PC-9 (cell line): ENCODE data around the gene ADI1. TPM values are rescaled to one million over a fixed set of nuclear protein-coding genes. Genes with fewer than 3 reads are reported as not detected.

ENCODE experiments used
- Bru-seq: library from RNA; stranded (reverse); fragments of 400-500 nt; gene quantifications from one replicate; lab custom pipeline; 2021; lab: Mats Ljungman, UMichigan
- BruChase-seq, 2 experiments: library from RNA; stranded (reverse); fragments of 400-500 nt; gene quantifications; one replicate each; lab custom pipeline; 2021; lab: Mats Ljungman, UMichigan
- BruUV-seq: library from RNA; stranded (reverse); fragments of 400-500 nt; replicated peaks from 2 replicates; lab custom pipeline; 2021; lab: Mats Ljungman, UMichigan
- CTCF ChIA-PET: fragments of 300-600 bp; sonication (Branson Sonifier 250); formaldehyde crosslinking; loops from one replicate; lab custom pipeline; 2022; ENCODE audit warnings: antibody characterized with exemption; lab: Charles Lee
- POLR2A ChIA-PET: fragments of 300-600 bp; sonication (Branson Sonifier 250); formaldehyde crosslinking; loops from one replicate; lab custom pipeline; 2022; ENCODE audit warnings: antibody characterized with exemption; ENCODE audit not compliant: unreplicated experiment; lab: Charles Lee
- DNase-seq, 2 experiments: peaks; one replicate each; pipeline versions ENCODE4 v3.0.0 to v3.0.0-alpha.2; 2015 to 2022; ENCODE audit warnings: mixed read lengths in 1 of 2
- H2AFZ ChIP-seq: fragments of 200-600 bp; sonication (generic); 2 replicates; pipeline ENCODE4 v1.8.1; 2017; ENCODE audit warnings: antibody characterized with exemption
- H3F3A ChIP-seq: fragments of 200-600 bp; sonication (generic); 2 replicates; pipeline ENCODE4 v1.8.1; 2017; ENCODE audit warnings: antibody characterized with exemption, mild to moderate bottlenecking, low read depth; ENCODE audit not compliant: insufficient read depth
- H3K27ac ChIP-seq: fragments of 200-600 bp; sonication (generic); 2 replicates; pipeline ENCODE4 v1.6.1; 2016; ENCODE audit warnings: mixed run types
- H3K27me3 ChIP-seq: fragments of 200-600 bp; sonication (generic); 2 replicates; pipeline ENCODE4 v1.6.1; 2016; ENCODE audit warnings: low read depth, mixed run types; ENCODE audit not compliant: insufficient read depth
- H3K36me3 ChIP-seq: fragments of 200-600 bp; sonication (generic); 2 replicates; pipeline ENCODE4 v1.6.1; 2016; ENCODE audit warnings: low read depth, mixed run types
- H3K4me1 ChIP-seq: fragments of 200-600 bp; sonication (generic); replicated peaks from 2 replicates; pipeline ENCODE4 v1.6.1; 2016; ENCODE audit warnings: mixed run types; ENCODE audit not compliant: insufficient read depth
- H3K4me2 ChIP-seq: fragments of 200-600 bp; sonication (generic); 2 replicates; pipeline ENCODE4 v1.6.1; 2017; ENCODE audit warnings: mixed run types
- H3K4me3 ChIP-seq: fragments of 200-600 bp; sonication (generic); 2 replicates; pipeline ENCODE4 v1.6.1; 2016; ENCODE audit warnings: mixed run types
- H3K79me2 ChIP-seq: fragments of 200-600 bp; sonication (generic); 2 replicates; pipeline ENCODE4 v1.6.1; 2017; ENCODE audit warnings: low read depth, mixed run types
- H3K9me2 ChIP-seq: fragments of 200-600 bp; sonication (generic); 2 replicates; pipeline ENCODE4 v1.8.1; 2017; ENCODE audit warnings: mild to moderate bottlenecking; ENCODE audit not compliant: insufficient read depth
- H3K9me3 ChIP-seq: fragments of 200-600 bp; sonication (generic); 2 replicates; pipeline ENCODE4 v1.8.1; 2016; ENCODE audit warnings: low read depth; ENCODE audit not compliant: insufficient read depth
- H4K20me1 ChIP-seq: fragments of 200-600 bp; sonication (generic); 2 replicates; pipeline ENCODE4 v1.8.1; 2017; ENCODE audit not compliant: insufficient read depth
- EZH2 ChIP-seq: fragments of 200-600 bp; sonication (generic); IDR thresholded peaks from 2 replicates; pipeline ENCODE4 v1.8.0; 2017; ENCODE audit warnings: antibody characterized with exemption, low read depth
- intact Hi-C: fragments of 100-400 bp; cut with micrococcal nuclease; formaldehyde crosslinking; loops from one replicate; pipeline ENCODE4 v1.10.0; 2022; ENCODE audit not compliant: unreplicated experiment
- long read RNA-seq: library from polyadenylated mRNA; stranded (forward); transcript quantifications from one replicate; pipeline ENCODE4 v2.0.0, GENCODE V29; 2022
- total RNA-seq: library from RNA; stranded (reverse); gene quantifications from 2 replicates; pipeline ENCODE4 v1.2.3, GENCODE V29; 2021
- TF ChIP-seq, protein P1 (sequence below): fragments of 200-600 bp; sonication (generic); conservative IDR thresholded peaks from 2 replicates; pipeline ENCODE4 v1.6.1; 2017; ENCODE audit warnings: mixed run types, antibody characterized with exemption, mild to moderate bottlenecking, moderate library complexity

Gene ADI1
- total RNA-seq (54.5 and 72.2 TPM in 2 replicates), Bru-seq, nascent RNA (percentile 80 among the genes with signal in this experiment), BruChase-seq, experiment 1, labeled RNA remaining after a 2-hour chase (percentile 78 among the genes with signal in this experiment), BruChase-seq, experiment 2, labeled RNA remaining after a 6-hour chase (percentile 92 among the genes with signal in this experiment)
- long read RNA-seq, transcript ADI1-201 (4 exons, 2,391 nt), result major isoform, 151 of 165 reads
- long read RNA-seq, partial matches to known transcripts, result 3 of 165 reads
- long read RNA-seq, other reads (novel, unspliced or antisense), result 11 of 165 reads

DNA sequence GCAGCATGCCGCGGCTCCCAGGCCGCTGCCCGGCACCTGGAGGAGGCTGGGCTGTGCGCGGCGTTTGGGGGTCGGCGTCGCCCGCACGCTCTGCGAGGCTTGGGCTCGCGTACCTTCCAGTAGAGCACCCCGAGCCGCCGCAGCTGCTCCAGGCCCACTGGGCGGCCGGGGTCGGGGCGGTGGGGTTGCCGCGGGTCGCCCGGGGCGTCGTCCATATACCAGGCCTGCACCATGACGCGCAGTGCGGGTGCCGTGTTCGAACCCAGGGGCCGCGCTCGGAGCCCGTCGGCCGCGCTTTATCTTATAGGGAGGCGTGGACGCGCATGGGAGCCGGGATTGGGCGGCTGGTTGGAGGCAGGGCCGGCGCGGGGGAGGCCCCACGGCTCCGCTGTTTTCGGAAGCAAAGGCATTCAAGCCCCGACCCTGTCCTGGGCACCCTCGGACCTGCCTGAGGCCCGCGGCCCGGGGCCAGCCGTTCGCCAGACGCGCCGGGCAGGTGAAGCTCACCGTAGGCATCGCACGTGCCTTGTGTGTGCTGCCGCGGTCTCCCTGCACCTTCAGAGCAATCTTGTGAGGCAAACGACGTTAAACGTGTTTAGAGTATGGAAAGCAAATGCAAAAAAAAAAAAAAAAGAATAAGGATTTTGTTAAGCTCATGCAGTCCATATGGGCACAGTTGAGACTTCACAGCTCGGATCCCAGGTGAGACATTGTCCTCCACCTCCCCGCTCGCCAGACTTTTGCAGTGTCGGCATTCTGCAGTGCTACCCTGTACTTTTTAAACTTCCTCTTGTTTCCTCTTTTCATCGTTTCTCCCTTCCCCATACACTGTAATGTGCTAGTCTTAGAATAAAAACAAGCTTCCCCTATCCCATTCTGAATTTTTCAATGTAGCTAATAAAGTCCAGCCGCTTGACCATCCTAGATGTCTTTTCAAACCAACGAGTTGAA, at the start of gene ADI1:
Gene ADI1 (minus strand): TSS at position 277 of the 951 bp plus-strand sequence. CDS start 44 bp downstream, at position 233.
- TSS peak; percentile 69 for BruUV-seq
- peak within 1 kb of the TSS; percentile 83 for H3K4me2 ChIP-seq
- peaks cover 7% of the 10 kb centered on the region; the same call in 1 of the 2 replicates for H3F3A ChIP-seq
- no peaks in the 10 kb centered on the region for H3K27me3 ChIP-seq
- peak within 1 kb of the TSS; percentile 85 for H3K27ac ChIP-seq
- H3K4me3 ChIP-seq, result peak within 1 kb of the TSS; percentile 95
- peak; percentile 68 to 80 for DNase-seq
- TF ChIP-seq EZH2, result no peak
- TF ChIP-seq, protein P1, sequence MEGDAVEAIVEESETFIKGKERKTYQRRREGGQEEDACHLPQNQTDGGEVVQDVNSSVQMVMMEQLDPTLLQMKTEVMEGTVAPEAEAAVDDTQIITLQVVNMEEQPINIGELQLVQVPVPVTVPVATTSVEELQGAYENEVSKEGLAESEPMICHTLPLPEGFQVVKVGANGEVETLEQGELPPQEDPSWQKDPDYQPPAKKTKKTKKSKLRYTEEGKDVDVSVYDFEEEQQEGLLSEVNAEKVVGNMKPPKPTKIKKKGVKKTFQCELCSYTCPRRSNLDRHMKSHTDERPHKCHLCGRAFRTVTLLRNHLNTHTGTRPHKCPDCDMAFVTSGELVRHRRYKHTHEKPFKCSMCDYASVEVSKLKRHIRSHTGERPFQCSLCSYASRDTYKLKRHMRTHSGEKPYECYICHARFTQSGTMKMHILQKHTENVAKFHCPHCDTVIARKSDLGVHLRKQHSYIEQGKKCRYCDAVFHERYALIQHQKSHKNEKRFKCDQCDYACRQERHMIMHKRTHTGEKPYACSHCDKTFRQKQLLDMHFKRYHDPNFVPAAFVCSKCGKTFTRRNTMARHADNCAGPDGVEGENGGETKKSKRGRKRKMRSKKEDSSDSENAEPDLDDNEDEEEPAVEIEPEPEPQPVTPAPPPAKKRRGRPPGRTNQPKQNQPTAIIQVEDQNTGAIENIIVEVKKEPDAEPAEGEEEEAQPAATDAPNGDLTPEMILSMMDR, result no peak
- H3K79me2 ChIP-seq, result peaks cover 38% of the 10 kb centered on the region
- ChIA-PET POLR2A (interaction anchor here (0.6 kb wide), 1 partner anchor 39 kb away, joined by 9 read pairs; no protein-coding TSS in a partner anchor), CTCF (interaction anchor here (0.6 to 0.7 kb wide), 2 partner anchors 67 to 1446 kb away, joined by 3 to 9 read pairs; no protein-coding TSS in a partner anchor)
- H3K9me2 ChIP-seq, result no peaks in the 10 kb centered on the region
- peaks cover 27% of the 10 kb centered on the region for H3K4me1 ChIP-seq
- H3K36me3 ChIP-seq, result peaks cover 4% of the 10 kb centered on the region; the same call in 1 of the 2 replicates
- no peaks in the 10 kb centered on the region for H4K20me1 ChIP-seq
- peak within 1 kb of the TSS; percentile 95 for H2AFZ ChIP-seq
- intact Hi-C loops, result loop anchor here (1.0 to 5.0 kb wide), 3 partner anchors 17 to 137 kb away; partner anchors contain the start of gene RNASEH1
- H3K9me3 ChIP-seq, result no peaks in the 10 kb centered on the region

DNA sequence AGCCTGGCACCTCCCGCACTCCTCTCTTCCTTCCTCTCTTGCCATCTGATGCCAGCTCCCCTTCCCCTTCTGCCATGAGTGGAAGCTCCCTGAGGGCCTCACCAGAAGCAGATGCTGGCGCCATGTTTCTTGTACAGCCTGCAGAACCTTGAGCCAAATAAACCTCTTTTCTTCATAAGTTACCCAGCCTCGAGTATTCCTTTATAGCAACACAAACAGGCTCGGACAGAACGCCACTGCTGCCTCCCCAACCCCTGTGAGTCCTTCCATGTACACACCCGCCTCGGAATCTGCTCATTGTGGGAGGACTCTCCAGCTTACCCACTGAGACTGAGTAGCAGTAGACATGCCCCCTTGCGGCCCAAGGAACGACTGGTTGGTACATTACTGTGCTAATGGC, 47.5 kb upstream of the ADI1 start:
- H3K27ac ChIP-seq, result no peak overlapping the region
- no TSS peak for BruUV-seq
- ChIA-PET POLR2A (no interaction called here), CTCF (no interaction called here)
- intact Hi-C loops, result no loop called here
- H3K4me3 ChIP-seq, result no peak overlapping the region
- H3K9me2 ChIP-seq, result no peaks in the 10 kb centered on the region
- no peaks in the 10 kb centered on the region for H3K9me3 ChIP-seq
- no peak overlapping the region for H2AFZ ChIP-seq
- no peaks in the 10 kb centered on the region for H3K36me3 ChIP-seq
- no peak for DNase-seq
- 0 out of 2 replicates have a peak, but pooled peaks cover 5% of the 10 kb centered on the region for H3F3A ChIP-seq
- no peaks in the 10 kb centered on the region for H4K20me1 ChIP-seq
- TF ChIP-seq, protein P1, result no peak
- no peaks in the 10 kb centered on the region for H3K27me3 ChIP-seq
- no peak overlapping the region for H3K4me2 ChIP-seq
- no peaks in the 10 kb centered on the region for H3K4me1 ChIP-seq
- no peaks in the 10 kb centered on the region for H3K79me2 ChIP-seq

DNA sequence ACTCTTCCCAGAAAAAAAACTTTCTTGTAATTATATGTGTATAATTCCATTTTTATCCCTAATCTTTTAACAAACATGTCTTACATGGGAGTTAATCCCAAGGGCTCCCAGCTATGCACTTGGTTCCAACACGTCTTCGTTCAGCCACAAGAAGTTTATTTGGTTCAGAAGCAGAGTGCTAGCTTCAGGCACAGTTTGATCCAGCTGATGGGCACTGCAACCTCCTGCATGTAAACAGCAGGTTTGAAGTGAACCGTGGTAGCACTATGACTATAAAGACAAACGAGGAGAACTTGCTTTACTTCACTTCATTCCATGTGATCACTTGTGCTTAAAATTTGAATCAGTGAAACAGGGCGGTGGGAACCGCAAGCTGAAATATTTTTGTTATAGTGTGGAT, 45.8 kb upstream of the ADI1 start:
- intact Hi-C loops, result no loop called here
- no peaks in the 10 kb centered on the region for H3K9me2 ChIP-seq
- H3K36me3 ChIP-seq, result peaks cover 8% of the 10 kb centered on the region; the same call in 1 of the 2 replicates
- BruUV-seq, result no TSS peak
- no peak overlapping the region for H3K27ac ChIP-seq
- H3F3A ChIP-seq, result peaks cover 13% of the 10 kb centered on the region; the same call in 1 of the 2 replicates
- H3K4me1 ChIP-seq, result no peaks in the 10 kb centered on the region
- H3K4me3 ChIP-seq, result no peak overlapping the region
- no peaks in the 10 kb centered on the region for H4K20me1 ChIP-seq
- no peak for DNase-seq
- H3K9me3 ChIP-seq, result no peaks in the 10 kb centered on the region
- H3K4me2 ChIP-seq, result no peak overlapping the region
- H3K79me2 ChIP-seq, result peaks cover under 1% of the 10 kb centered on the region; the same call in 1 of the 2 replicates
- no peaks in the 10 kb centered on the region for H3K27me3 ChIP-seq
- TF ChIP-seq EZH2, result no peak
- TF ChIP-seq, protein P1, result no peak
- CTCF ChIA-PET, result no interaction called here
- no peak overlapping the region for H2AFZ ChIP-seq
- POLR2A ChIA-PET, result no interaction called here
